ENCODE measurements around the gene SLC23A2.

DNA sequence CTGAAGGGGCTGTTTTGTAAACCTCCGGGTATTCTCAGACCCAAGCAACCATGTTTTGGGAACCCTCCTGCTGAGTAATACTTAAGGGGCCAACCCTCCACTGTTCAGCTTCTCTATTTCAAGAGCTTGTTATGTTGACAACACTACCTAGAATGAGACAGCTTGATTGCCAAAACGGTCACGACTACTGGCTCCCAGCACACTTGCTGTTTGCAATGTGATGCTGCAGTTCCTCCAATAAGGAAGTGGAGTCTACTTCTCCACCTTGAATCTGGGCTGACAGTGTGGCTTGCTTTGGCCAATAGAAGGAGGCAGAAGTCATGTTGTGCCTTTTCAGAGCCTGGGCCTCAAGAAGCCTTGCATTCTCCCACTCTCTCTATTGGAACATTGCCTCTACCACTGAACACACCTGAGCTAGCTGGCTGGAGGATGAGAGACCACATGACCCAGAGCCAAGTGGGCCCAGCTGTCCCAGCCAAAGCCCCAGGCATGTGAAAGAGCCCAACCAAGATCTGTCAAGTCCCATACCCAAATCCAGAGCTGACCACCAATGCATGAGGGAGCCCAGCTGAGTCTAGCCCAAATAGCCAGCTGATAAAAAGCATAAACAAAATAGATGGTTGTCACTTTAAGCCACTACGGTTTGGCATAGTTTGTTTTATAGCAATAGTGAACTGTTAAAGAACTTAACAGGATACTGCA, 171.6 kb downstream of the SLC23A2 start:
- TF ChIP-seq EZH2 (IDR thresholded peaks at IDR 0.05; ENCODE audit: borderline replicate concordance, insufficient read depth, low read length, poor library complexity, severe bottlenecking), result no peak
- TF ChIP-seq CTCF (IDR thresholded peaks at IDR 0.05; ENCODE audit: poor library complexity, severe bottlenecking), result no peak
- TF ChIP-seq, protein P1, sequence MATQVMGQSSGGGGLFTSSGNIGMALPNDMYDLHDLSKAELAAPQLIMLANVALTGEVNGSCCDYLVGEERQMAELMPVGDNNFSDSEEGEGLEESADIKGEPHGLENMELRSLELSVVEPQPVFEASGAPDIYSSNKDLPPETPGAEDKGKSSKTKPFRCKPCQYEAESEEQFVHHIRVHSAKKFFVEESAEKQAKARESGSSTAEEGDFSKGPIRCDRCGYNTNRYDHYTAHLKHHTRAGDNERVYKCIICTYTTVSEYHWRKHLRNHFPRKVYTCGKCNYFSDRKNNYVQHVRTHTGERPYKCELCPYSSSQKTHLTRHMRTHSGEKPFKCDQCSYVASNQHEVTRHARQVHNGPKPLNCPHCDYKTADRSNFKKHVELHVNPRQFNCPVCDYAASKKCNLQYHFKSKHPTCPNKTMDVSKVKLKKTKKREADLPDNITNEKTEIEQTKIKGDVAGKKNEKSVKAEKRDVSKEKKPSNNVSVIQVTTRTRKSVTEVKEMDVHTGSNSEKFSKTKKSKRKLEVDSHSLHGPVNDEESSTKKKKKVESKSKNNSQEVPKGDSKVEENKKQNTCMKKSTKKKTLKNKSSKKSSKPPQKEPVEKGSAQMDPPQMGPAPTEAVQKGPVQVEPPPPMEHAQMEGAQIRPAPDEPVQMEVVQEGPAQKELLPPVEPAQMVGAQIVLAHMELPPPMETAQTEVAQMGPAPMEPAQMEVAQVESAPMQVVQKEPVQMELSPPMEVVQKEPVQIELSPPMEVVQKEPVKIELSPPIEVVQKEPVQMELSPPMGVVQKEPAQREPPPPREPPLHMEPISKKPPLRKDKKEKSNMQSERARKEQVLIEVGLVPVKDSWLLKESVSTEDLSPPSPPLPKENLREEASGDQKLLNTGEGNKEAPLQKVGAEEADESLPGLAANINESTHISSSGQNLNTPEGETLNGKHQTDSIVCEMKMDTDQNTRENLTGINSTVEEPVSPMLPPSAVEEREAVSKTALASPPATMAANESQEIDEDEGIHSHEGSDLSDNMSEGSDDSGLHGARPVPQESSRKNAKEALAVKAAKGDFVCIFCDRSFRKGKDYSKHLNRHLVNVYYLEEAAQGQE (IDR thresholded peaks at IDR 0.05; ENCODE audit: borderline replicate concordance), result no peak
- TF ChIP-seq POLR2AphosphoS5 (IDR thresholded peaks at IDR 0.05), result no peak
- no peak for TF ChIP-seq EP300 (conservative IDR thresholded peaks at IDR 0.05; ENCODE audit: poor library complexity, severe bottlenecking)
- no peak for TF ChIP-seq MXI1 (conservative IDR thresholded peaks at IDR 0.05; ENCODE audit: poor library complexity, severe bottlenecking)
- TF ChIP-seq SMC3 (conservative IDR thresholded peaks at IDR 0.05; ENCODE audit: poor library complexity), result no peak

Data from neural cell (in vitro differentiated cells).